NCI-H2227 (cell line): ENCODE measurements around the gene WNT7B.
"Not testable (repeated sequence)": the region's sequence is repeated elsewhere in the genome, so short reads cannot be mapped to it uniquely, and the experiment has no call there.

Source experiments
- DNase-seq: peaks from one replicate; lab custom pipeline; 2025; ENCODE audit not compliant: unreplicated experiment; lab: John Stamatoyannopoulos, UW

Gene WNT7B

DNA sequence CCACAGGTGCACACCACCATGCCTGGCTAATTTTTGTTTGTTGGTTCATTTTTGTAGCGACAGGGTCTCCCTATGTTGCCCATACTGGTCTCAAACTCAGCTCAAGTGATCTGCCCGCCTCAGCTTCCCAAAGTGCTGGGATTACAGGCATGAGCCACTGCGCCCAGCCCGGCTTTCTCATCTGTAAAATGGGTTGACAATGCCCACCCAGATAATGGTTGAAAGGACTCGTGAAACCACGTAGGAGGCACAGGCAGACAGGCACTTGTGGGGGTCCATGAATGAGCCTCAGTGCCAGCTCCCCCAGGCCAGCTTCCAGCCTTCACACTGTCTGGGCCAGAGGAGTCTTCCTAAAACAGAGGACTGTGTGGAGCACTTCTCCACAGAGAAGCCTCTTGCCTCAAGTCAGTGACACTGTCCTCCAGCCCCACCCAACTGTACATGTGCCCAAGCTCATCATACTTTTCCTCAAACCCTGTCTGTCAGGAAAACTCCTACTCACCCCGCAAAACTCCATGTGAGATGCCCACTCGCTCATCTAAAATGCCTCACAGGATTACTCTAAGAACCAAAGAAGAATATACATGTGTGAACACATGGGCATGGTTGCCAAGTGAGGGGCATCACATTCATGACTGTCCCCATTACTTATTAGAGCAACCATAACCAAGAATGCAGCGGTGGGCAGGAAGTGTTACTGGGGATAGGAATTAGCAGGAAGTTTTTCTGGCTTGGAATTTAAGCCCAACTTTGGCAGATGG is 32.1 kb upstream of the WNT7B start:
- no peak for DNase-seq

DNA sequence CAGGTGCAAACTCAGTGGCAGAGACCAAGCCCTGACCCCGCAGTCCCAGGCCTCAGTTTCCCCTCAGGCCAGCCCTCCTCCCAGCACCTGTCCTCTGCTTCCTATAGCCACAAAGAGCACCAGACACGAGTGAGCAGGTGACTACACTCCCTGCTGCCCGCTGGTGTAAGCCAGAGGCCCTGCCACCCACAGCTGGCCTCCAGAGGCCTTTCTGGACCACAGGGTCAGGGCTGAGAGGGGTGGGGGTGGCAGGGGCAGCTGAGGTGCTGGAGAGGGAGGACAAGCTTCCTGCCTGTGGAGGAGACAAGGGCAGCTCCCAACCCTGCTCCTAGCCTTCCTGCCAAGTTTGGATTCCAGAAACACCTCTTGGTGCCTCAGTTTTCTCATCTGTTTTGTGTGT is 31.3 kb upstream of the WNT7B start:
- no peak for DNase-seq

DNA sequence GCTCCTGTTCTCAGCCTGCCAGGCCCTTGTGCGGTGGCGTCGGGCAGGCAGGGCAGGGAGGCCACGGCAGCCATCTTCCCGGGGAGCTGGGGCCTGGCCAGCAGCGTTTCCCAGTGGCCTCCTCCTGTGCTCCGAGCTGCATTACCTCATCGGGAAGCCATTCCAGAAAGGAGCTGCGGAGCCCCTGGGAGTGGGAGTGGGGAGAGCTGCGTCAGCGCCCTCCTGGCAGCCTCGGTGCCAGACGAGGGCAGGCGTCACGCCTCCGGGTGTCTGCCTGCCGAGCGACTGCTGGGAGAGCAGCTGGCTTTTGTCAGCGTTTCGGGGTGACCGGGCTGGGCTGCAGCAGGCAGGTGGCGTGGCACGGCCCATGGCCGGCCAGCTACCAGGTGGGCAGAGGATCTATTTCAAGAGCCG is 30.9 kb upstream of the WNT7B start:
- peak; percentile 65 for DNase-seq

DNA sequence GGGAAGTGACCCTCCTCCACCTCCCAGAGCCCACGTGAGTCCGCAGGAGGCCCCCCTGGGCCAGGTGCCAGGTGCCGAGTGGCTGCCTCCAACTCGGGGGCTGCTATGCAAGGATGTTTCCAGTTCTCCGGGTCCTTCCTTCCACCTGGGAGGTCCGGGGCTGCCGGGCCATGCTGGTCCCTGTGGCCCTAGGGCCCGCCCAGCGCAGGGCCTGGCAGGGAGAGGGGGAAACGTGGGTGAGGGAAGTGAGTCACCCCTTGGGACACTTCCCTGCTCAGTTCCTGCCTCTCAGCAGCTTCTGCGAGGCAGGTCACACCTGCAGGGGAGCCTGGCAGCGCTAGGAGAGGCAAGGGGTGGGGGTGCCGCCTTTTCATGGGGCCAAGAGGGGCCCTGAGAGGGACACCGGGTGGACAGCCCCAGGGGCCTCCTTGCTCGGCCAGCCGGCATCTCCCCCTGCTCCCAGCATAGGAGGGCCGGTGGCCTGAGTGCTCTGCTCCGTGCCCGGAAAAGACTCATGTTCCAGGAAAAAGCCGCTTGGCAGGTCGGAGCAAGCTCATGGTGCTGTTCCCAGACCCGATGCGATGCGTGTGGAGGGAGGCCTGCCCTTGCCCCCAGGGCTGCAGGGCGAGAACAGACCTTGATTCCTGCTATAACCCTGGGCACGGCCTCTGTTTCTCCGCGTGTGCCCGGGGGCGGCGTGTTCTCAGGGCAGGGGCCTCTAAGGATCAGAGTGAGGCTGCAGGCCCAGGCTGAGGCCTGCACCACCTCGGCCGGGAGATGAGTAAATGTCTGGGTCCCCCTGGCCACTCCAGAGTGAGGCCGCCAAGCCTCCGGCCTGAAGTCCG is 30.3 kb upstream of the WNT7B start:
- DNase-seq: no peak

DNA sequence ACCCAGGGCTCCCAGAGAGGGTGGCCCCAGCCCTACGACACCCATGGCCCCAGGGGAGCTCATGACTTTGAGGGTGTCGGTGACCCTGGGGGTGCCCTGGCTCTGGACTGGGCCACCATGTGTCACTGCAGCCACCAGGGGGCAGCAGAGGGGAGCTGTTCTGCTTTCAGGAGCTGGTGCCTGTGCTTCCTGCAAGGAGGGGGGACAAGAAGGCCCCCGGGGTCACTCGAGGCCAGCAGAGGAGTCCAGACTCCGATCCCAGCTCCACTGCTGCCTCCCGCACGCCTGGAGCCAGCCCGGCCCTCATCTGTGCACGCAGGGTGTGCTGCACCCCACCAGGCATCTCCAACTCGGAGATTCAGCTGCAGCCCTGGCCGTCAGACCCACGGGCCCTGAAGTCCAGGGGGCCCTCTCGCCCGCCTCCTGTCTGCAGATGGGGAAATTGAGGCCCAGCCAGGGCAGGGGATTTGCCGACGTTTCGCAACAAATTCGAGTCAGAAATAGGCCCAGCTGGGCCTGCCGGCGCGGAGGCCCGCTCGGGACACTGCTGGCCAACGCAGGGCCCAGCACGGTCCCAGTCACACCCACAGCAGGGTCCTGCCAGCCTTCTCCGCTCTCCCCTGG is 29.5 kb upstream of the WNT7B start:
- DNase-seq: peak; percentile 81

DNA sequence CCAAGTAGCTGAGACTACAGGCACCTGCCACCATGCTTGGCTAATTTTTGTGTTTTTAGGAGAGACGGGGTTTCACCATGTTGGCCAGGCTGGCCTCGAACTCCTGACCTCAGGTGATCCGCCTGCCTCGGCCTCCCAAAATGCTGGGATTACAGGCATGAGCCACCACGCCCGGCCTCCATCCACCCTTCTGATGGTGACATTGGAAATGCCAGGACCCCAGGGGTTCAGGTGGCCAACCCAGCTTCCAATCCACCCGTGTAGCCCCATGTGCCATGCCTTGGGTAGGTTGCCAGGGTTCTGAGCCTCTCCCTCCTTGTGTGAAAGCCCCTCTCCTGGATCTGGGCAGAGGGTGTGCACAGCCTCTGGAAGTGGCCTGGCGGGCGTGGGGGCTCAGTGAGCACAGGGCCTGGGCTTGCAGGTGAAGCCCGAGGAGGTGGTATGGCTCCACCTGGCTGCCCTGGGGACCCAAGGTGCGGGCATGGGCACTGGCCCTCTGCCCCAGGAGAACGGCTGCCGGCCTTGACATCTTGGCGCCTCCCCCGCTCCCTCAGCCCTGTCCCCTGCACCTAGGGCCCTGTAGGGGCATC is 28.2 kb upstream of the WNT7B start:
- DNase-seq: not testable (repeated sequence)

DNA sequence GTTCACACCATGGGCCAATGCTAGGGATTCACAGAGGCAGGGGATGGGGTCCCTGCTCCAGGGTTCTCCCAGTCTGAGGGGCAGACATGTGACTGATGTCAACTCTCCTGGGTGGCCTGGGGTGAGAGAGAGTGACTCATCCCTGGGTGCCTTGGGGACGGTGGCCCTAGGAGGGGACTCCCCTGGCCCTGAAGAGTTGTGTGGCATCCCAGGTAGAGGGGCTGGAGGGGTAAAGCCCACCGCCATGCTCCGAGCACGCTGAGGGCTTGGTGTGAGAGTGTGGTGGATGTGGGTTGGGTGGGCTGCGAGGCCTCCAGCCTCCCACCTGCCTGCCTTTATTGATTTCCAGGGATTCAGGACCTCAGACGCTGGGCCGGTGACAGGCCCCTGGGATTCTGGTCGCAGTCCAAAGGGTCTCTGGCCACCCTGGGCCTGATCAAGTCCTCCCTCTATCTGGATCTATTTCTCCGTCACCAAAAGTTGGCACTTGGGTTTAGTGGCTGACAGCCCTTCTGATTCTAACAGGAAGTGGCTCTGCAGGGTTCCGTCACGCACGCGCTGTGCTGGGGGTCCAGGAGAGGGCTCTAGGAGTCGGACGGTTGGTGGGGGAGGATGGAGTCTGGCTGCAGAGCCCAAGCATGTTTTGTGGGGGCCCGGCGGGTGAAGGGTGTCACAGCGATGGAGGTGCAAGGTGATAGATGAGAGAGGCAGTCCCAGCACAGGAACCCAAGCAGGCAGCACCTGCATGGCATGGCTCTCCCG is 27.3 kb upstream of the WNT7B start:
- no peak for DNase-seq

DNA sequence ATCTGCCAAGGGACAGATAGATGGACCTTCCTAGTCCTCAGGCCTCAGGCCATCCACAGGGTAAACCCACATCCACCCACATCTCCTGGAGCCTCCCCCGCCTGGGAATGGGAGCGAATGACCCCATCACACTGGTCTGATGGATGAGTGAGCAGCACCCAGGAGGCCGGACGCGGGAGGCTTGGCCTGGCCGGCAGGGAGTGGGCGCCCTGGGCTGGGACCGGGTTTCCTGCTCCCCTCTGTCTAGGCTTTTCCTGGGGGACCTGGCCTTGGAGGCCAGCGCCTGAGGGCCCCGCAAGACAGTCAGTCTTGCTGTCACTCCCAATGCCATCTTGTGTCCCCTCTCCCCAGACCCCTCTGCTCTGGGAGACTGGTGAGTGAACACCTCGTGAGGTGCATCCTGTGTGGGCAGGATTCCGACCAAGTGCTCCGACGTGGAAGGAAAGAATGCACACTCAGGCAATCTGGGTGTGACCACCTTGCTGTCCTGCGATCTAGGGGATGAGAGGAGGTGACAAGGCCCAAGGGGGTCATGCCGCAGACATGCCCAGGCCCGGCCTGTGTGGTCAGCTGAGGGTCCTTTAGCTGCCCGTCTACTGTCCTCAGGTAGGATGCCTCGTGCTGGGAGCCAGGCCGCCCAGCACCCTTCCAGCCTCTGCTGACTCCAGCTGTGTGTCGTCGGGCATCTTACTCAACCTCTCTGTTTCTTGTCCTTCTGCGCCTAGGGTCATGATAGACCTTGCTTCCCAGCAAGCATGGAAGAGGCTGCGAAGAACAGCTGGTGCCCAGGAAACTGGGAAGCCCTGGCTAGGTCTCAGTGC is 26.5 kb upstream of the WNT7B start:
- DNase-seq: no peak

DNA sequence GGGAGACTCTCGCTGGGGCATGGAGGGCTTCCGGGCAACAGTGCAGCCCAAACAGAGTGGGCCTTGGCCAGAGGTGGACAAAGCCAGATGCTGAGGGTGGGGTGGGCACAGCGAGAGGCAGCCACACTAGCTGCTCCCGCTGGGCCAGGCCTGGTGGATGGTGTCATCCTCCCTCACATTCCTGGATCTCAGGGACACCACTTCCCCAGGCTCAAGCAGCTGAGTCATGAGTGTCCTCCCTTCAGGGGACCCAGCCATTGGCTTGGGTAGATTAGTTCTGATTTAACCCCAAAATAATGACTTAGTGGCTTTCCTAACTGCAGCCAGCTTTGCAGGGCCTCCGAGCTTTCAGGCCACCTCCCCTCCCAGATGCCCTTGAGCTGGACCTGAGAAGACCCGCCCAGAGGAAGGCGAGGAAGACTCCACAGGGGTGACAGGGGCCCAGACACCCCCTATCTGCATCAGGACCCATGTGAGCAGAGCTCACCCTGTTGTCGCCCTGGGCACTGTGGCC is 25.9 kb upstream of the WNT7B start:
- DNase-seq: no peak

DNA sequence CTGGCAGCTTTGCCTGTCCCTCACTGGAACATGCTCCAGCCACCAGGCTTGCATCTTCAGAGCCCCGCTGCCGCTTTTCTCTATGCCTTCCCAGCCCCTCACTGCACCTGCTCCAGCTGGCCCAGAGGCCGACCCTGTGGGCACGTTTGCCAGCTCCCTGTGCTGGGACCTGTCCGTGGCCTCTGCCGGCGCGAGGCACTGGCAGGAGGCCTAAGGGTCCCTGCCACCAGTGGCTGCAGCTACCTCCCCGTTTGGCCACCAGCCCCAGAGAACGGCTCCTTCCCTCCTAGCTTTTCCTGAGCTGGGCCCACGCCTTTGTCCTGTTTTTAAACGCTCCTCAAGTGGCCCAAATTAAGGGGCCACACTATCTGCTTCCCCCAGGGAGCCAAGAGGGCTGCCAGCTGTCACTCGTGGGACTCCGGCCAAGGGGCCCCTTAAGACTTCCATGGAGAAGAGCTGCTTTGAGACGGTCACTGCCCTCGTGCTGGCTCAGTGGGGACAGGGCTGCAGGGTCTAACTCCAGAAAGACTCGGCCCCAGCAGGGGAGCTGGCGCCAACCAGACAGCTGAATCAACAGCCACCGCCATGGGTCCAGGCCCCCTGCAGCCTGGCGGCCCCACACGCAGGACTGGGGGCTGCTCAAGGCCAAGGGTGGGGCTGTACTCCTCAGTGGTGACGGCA is 24.6 kb upstream of the WNT7B start:
- no peak for DNase-seq

DNA sequence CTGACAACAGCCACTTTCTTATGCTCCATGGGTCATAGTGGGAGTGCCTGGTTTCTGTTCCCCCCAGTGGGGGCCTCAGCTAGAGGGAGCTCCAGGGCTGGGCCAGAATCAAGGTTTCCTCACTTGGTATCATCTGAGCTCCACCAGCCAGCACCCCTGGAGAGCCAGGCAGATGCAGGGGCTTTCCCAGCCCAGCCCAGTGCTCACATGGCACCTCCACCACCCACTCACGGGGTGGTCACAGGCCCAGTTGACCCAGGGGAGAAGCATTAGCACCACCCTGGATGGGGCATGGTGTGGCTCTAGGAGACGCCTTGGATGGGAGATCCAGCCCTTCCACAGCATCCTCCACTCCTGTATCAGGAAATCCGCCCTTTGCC is 24.1 kb upstream of the WNT7B start:
- DNase-seq: no peak

DNA sequence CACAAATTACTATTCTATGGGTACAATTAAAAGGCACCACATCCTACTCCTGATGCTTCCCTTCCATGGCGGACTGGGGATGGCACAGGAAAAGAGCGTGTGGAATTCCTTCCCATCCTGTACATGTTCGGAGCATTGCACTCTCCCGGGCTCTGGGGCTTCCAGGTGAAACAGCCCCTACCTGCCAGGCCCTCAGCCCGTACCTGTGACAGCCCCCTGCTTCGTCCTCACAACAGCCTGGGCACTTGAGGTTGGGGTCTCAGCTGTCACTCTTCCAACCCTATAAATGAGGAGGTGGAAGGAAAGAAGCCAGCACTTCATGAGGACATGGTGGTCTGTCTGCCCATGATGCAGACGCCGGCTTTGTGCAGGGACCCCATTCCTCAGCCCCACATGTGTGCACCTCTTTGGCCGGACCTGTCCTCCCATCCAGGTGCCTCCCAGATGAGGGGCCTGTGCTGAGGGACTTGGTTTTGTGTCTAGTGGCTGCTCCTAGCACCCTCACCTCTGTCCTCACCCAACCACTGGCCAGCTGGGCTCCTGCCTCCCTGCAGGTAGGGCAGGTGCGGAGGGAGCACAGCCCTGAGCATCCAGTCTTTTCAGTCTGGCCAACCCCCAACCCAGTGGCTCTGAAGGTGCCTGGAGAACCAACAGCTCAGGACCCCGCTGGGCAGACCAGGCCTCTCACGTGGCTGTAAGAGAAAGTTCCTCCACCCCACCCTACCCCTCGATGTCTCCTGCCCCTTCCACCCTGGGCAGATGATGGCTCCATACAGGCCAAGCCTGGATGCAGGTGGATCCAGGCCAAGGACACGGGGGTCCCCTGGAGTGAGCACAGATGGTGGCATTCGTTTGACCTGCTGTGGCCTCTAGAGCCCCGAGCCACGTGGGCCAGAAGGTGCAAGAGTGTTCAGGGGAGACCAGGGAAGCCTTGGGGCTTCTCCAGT is 23.4 kb upstream of the WNT7B start:
- DNase-seq: no peak

DNA sequence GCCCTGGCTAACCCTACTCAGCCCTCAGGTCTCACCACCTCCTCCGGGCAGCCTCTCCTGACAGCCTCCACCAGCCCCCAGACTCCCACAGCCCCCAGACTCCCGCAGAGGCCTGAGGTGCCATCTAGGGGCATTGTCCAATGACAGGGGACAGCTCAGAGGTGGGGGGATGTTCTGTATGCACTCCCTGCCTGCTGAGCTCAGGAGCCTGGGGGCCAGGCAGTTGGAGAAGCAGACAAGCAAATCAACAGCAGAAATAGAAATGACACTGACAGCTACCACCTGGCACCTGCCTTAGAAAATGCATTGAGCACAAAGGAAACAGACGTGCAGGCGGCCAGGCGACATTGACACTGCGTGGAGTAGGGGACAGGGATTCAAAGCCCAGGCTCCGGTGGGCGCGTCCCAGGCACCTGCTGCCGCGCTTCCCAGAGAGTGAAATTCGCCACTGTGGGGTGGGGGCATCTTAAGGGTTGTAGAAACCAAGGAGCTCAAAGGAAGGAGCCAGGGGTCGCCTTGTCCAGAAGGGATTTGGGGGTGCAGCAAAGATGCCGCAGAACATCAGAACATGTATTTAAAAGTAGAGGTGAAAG is 22.5 kb upstream of the WNT7B start:
- no peak for DNase-seq

DNA sequence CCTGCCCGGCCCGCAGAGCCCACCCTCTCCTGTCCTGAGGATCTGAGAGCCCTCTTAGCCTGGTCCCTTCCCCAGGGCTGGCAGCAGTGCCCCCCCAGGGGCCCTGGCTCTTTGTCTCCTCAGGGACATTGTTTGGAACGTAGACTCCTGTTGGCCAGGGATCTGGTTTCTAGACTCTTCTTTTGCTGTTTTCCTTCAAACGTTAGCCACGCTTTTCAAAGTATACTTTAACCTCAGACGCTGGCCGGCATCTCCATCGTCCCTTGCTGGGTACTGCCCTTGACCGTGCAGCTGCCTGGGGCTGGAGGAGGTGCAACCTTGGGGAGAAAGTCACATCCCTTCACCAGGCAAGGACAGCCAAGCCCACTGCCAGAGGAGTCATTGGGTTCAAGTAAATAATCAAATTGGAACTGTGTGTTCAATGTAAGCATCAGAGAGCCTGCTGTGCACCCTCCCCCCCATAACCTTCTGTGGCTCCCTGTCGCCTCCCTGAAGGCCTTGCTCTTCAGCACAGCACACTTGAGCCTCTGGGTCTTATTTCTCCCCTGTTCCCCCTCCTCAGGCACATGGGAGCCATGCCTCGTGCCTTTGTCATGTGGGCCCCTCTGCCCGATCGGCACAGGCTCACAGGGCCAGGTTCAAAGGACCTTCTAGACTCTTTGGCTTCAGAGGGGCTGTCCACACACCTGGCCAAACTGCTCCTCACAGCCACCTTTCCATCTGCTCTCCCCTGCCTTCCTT is 21.8 kb upstream of the WNT7B start:
- DNase-seq: no peak

DNA sequence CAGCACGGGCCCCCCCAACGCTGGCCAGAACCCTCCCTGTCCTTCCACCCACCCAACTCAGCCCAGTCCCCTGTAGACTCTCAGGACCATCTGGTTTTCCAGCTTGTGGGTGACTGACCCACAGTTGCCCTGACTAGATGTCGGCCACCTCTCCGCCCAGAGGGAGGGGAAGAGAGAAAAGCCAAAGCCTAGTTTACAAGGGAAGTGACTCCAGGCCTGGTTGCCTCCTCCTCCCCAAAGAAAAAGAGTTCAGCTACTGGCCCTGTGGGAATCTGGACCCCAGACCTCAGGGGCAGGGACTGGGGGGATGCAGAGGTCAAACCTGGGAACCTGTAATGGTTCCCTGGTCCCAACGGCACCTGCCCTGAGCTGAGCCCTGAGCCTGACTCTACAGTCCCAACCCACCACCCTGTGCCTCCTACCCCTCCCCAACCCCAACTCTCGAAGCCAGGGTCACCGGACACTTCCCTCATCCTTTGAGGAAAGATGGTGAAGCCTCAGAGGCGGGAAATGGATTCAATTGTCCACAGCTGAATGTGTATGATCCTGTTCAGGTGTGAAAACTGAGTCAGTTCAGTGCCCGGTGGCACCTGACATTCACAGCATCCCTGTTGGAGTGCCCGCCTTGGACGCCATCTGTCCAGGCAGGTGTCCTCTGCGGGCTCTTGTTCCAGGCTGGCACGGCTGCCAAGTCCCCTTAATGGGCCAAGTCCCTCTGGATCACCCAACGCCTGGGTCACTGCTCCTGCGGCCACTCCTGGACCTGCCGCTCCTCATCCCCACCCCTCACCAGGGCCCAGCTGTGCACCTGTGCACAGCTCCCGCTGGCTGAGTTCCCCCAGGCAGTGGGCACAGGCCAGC is 21.0 kb upstream of the WNT7B start:
- DNase-seq: no peak
